Measurements from ENCODE around the gene COX10.

Gene COX10

Small RNAs within 50 kb of the gene (small RNA-seq; reads per million reads assigned to genes)
- gene RF00090, result 0 reads per million in 2 experiments
